ENCODE measurements around the gene LRRC4B. TPM values are rescaled to one million over a fixed set of nuclear protein-coding genes. Genes with fewer than 3 reads are reported as not detected.
A peak's percentile ranks its signal among the peaks of the same experiment; 100 is the strongest.

The LRRC4B gene
- polyA plus RNA-seq, 2 donors: 0.65 to 0.92 TPM

DNA sequence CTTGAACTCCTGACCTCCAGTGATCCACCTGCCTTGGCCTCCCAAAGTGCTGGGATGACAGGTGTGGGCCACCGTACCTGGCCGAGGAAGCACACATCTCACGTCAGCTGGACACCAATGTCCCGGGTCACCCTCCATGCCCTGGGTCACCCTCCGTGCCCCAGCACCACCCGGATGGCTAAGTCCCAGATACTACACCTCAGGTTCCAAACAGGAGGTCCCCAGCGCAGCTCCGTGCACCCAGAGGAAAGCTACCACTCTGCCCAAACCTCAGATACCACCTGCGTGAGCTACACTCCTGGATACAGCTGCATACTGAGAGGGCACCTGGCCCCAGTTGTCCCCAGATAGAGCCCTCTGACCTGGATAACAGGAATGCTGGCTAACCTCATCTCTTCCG lies 14.0 kb downstream of the LRRC4B start:
- peaks cover 2 to 4% of the 10 kb centered on the region in 2 donors for H3K4me1 ChIP-seq (ENCODE audit: control insufficient read depth in 2 of 2, insufficient read depth in 2 of 2, low read length in 1 of 2)
- H3K4me3 ChIP-seq (ENCODE audit: low read depth in 1 of 2, low read length in 2 of 2): no peak overlapping the region
- 75 to 82% methylated on average over 9 to 10 of the region's 10 CpGs for WGBS, 2 donors
- no peaks in the 10 kb centered on the region for H3K36me3 ChIP-seq (ENCODE audit: control insufficient read depth in 2 of 2, insufficient read depth in 2 of 2, low read length in 1 of 2)
- peaks cover 0 to 2% of the 10 kb centered on the region in 2 donors for H3K27me3 ChIP-seq (ENCODE audit: control insufficient read depth in 1 of 2, insufficient read depth in 2 of 2, low read length in 2 of 2)
- no peak overlapping the region for H3K27ac ChIP-seq (ENCODE audit: low read depth in 2 of 2, low read length in 1 of 2)
- no peaks in the 10 kb centered on the region for H3K9me3 ChIP-seq (ENCODE audit: control insufficient read depth in 2 of 2, insufficient read depth in 1 of 2, low read depth in 1 of 2, low read length in 1 of 2)

DNA sequence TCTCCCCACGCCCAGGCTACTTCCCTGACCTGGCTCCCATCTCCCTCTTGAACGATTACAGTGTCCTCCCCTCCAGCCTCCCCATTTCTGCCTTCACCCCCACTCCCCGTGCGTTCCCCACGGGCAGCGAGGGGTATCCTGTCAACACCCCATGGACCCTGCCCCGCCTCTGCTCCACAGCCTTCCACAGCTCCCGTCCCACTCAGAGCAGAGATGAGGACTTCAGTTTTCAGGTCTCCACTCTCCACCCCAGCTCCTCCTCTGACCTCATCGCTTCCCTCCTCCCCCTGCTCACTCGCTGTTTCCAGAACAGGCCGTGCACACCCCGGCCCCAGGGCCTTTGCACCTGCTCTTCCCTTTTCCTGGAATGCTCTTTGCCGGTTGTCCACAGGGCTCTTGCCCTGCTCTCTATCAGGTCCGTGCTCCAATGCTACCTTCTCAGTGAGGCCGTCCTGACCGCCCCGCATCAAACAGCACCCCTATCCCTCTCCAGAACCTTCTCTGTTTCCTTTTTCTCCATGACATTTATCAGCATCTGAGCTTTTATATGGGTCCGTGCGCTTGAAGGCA lies 15.0 kb downstream of the LRRC4B start:
- Histone ChIP-seq H3K27me3 (ENCODE audit: control insufficient read depth in 1 of 2, insufficient read depth in 2 of 2, low read length in 2 of 2) (peaks cover 0 to 3% of the 10 kb centered on the region in 2 donors), H3K36me3 (ENCODE audit: control insufficient read depth in 2 of 2, insufficient read depth in 2 of 2, low read length in 1 of 2) (no peaks in the 10 kb centered on the region), H3K4me3 (ENCODE audit: low read depth in 1 of 2, low read length in 2 of 2) (no peak overlapping the region), H3K4me1 (ENCODE audit: control insufficient read depth in 2 of 2, insufficient read depth in 2 of 2, low read length in 1 of 2) (peaks cover 2 to 6% of the 10 kb centered on the region in 2 donors), H3K27ac (ENCODE audit: low read depth in 2 of 2, low read length in 1 of 2) (no peak overlapping the region), H3K9me3 (ENCODE audit: control insufficient read depth in 2 of 2, insufficient read depth in 1 of 2, low read depth in 1 of 2, low read length in 1 of 2) (no peaks in the 10 kb centered on the region)
- WGBS, 2 donors: 72 to 76% methylated on average over 19 of the region's 19 CpGs

DNA sequence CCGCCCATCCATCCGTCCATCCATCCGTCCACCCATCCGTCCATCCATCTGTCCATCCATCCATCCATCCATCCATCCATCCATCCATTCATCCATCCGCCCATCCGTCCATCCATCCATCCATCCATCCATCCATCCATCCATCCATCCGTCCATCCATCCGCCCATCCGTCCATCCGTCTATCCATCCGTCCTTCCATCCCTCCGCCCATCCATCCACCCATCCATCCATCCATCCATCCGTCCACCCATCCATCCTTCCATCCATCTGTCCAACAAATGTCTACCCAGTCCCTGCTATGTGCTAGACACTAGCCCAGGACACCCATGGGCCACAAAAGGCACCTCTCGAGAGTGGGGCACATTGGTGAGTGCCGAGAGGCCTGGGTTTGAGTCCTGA lies 15.7 kb downstream of the LRRC4B start:
- Histone ChIP-seq H3K27ac (ENCODE audit: low read depth in 2 of 2, low read length in 1 of 2) (no peak overlapping the region), H3K9me3 (ENCODE audit: control insufficient read depth in 2 of 2, insufficient read depth in 1 of 2, low read depth in 1 of 2, low read length in 1 of 2) (no peaks in the 10 kb centered on the region), H3K36me3 (ENCODE audit: control insufficient read depth in 2 of 2, insufficient read depth in 2 of 2, low read length in 1 of 2) (no peaks in the 10 kb centered on the region), H3K4me1 (ENCODE audit: control insufficient read depth in 2 of 2, insufficient read depth in 2 of 2, low read length in 1 of 2) (peaks cover 2 to 6% of the 10 kb centered on the region in 2 donors), H3K27me3 (ENCODE audit: control insufficient read depth in 1 of 2, insufficient read depth in 2 of 2, low read length in 2 of 2) (peaks cover 0 to 3% of the 10 kb centered on the region in 2 donors), H3K4me3 (ENCODE audit: low read depth in 1 of 2, low read length in 2 of 2) (no peak overlapping the region)
- WGBS, 2 donors: 82 to 84% methylated on average over 15 of the region's 15 CpGs

DNA sequence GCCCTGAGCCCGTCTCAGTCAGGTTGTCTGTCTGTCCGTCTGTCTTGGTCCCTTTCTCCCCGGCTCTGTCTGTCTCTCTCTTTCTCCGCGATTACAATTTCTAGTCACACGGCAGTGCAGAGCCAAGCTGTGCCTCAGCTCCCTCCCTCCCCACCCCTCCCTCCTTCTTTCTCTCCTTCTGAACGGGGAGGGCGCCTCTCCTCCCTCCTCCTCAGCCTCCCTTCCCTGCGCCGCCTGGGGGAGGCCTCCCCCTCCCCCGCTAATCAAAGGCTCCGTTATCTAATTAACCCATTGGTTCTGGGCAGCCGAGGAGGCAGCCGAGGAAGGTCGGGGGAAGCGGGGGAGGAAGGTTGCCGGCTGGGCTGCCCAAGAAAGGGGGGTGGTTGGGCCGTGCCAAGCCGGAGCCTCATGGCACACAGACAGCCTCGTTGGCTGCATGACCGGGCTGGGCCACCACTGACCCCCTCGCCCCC lies 16.5 kb downstream of the LRRC4B start:
- Histone ChIP-seq H3K4me1 (ENCODE audit: control insufficient read depth in 2 of 2, insufficient read depth in 2 of 2, low read length in 1 of 2) (peaks cover 2 to 6% of the 10 kb centered on the region in 2 donors), H3K9me3 (ENCODE audit: control insufficient read depth in 2 of 2, insufficient read depth in 1 of 2, low read depth in 1 of 2, low read length in 1 of 2) (no peaks in the 10 kb centered on the region), H3K4me3 (ENCODE audit: low read depth in 1 of 2, low read length in 2 of 2) (peak overlapping the region in 1 of 2 donors; percentile 14), H3K27me3 (ENCODE audit: control insufficient read depth in 1 of 2, insufficient read depth in 2 of 2, low read length in 2 of 2) (peaks cover 0 to 3% of the 10 kb centered on the region in 2 donors), H3K36me3 (ENCODE audit: control insufficient read depth in 2 of 2, insufficient read depth in 2 of 2, low read length in 1 of 2) (no peaks in the 10 kb centered on the region), H3K27ac (ENCODE audit: low read depth in 2 of 2, low read length in 1 of 2) (no peak overlapping the region)
- 1 to 3% methylated on average over 21 to 22 of the region's 22 CpGs for WGBS, 2 donors

DNA sequence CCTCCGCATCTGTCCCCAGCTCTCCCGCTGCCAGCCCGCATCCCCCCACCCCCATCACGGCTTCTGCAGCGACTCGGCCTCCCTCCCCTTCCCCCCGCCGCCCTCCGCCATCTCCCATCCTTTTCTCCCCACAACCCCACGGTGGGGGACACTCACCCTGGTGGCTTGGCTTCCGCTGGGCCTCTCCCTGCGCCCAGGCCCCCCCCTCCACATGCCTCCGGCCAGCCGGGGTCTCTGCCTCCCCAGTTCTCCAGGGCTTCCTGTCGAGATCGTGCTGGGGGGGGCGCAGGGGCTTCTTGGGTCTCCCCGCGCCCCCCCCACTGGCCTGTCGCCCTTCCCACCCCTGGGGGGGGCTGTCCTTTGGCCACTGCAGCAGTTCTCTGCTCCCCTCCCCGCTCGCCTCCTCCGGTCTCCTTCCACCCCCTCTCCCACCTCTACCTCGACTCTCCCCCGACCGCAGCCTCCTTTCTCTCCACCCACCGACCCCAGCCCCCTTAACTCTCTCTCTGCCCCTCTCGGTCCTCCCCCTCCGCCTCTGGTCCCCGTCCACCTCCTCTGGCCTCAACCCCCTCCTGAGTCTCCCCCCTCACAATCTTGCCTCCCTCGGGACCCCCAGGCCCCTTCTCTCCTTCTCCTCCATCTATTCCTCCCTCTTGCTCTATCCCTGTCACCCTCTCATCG lies 17.1 kb downstream of the LRRC4B start:
- peak overlapping the region; percentile 3 to 14 for H3K4me3 ChIP-seq (ENCODE audit: low read depth in 1 of 2, low read length in 2 of 2)
- no peak overlapping the region for H3K27ac ChIP-seq (ENCODE audit: low read depth in 2 of 2, low read length in 1 of 2)
- peaks cover 2% of the 10 kb centered on the region in 2 donors for H3K4me1 ChIP-seq (ENCODE audit: control insufficient read depth in 2 of 2, insufficient read depth in 2 of 2, low read length in 1 of 2)
- no peaks in the 10 kb centered on the region for H3K36me3 ChIP-seq (ENCODE audit: control insufficient read depth in 2 of 2, insufficient read depth in 2 of 2, low read length in 1 of 2)
- WGBS, 2 donors: 8 to 11% methylated on average over 24 to 32 of the region's 32 CpGs
- peaks cover 0 to 3% of the 10 kb centered on the region in 2 donors for H3K27me3 ChIP-seq (ENCODE audit: control insufficient read depth in 1 of 2, insufficient read depth in 2 of 2, low read length in 2 of 2)
- H3K9me3 ChIP-seq (ENCODE audit: control insufficient read depth in 2 of 2, insufficient read depth in 1 of 2, low read depth in 1 of 2, low read length in 1 of 2): no peaks in the 10 kb centered on the region

DNA sequence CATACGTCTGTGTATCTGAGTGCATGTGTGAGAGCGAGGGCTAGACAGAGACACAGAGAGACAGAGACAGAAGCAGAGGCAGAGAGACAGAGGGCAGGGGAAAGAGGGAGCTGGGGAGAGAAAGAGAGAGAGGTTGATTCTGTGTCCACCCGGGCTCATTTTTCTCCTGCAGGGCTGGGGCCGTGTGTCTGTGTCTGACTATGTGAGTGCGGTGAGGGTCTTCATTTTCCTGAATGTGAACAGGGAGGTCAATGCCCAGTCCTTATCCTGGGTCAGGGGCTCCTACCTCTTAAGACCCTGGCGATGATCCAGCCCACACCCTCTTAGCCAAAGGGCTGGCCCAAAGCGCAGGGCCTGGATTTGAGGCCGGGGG lies 17.7 kb downstream of the LRRC4B start:
- H3K36me3 ChIP-seq (ENCODE audit: control insufficient read depth in 2 of 2, insufficient read depth in 2 of 2, low read length in 1 of 2): no peaks in the 10 kb centered on the region
- H3K27ac ChIP-seq (ENCODE audit: low read depth in 2 of 2, low read length in 1 of 2): no peak overlapping the region
- WGBS, 2 donors: 36 to 42% methylated on average over 8 of the region's 8 CpGs
- no peaks in the 10 kb centered on the region for H3K9me3 ChIP-seq (ENCODE audit: control insufficient read depth in 2 of 2, insufficient read depth in 1 of 2, low read depth in 1 of 2, low read length in 1 of 2)
- H3K27me3 ChIP-seq (ENCODE audit: control insufficient read depth in 1 of 2, insufficient read depth in 2 of 2, low read length in 2 of 2): peaks cover 0 to 3% of the 10 kb centered on the region in 2 donors
- peaks cover 2% of the 10 kb centered on the region in 2 donors for H3K4me1 ChIP-seq (ENCODE audit: control insufficient read depth in 2 of 2, insufficient read depth in 2 of 2, low read length in 1 of 2)
- no peak overlapping the region for H3K4me3 ChIP-seq (ENCODE audit: low read depth in 1 of 2, low read length in 2 of 2)

DNA sequence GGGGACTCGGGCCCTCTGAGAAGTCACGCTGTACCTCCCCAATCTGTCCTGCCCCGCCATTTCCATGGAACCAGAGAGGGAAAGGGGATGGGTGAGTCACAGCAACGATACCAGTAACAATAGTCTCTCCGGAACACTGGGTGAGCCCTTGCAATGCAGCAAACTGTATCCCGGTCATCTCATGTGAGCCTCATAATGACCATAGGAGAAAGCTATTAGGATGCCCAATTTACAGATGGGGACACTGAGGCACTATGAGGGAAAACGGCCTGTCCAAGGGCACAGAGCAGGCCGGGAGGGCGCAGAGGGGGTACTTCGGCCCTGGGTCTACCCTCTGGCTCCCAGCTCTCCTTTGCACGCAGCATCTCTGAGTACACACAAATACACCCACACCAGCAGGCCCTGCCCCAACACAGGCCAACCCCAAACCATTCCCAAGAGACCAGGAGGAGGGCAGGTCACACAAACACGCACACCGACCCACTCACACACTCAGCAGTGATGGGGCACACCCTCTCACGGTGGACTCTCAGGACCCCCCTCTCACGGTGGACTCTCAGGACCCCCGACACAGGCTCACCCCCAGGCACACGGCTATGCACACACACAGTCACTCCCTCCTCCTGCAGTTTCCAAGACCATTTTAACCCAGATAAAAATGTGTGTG lies 18.2 kb downstream of the LRRC4B start:
- H3K9me3 ChIP-seq (ENCODE audit: control insufficient read depth in 2 of 2, insufficient read depth in 1 of 2, low read depth in 1 of 2, low read length in 1 of 2): no peaks in the 10 kb centered on the region
- peaks cover 2% of the 10 kb centered on the region in 2 donors for H3K4me1 ChIP-seq (ENCODE audit: control insufficient read depth in 2 of 2, insufficient read depth in 2 of 2, low read length in 1 of 2)
- 59 to 63% methylated on average over 17 of the region's 17 CpGs for WGBS, 2 donors
- H3K27me3 ChIP-seq (ENCODE audit: control insufficient read depth in 1 of 2, insufficient read depth in 2 of 2, low read length in 2 of 2): peaks cover 0 to 3% of the 10 kb centered on the region in 2 donors
- H3K4me3 ChIP-seq (ENCODE audit: low read depth in 1 of 2, low read length in 2 of 2): no peak overlapping the region
- no peaks in the 10 kb centered on the region for H3K36me3 ChIP-seq (ENCODE audit: control insufficient read depth in 2 of 2, insufficient read depth in 2 of 2, low read length in 1 of 2)
- no peak overlapping the region for H3K27ac ChIP-seq (ENCODE audit: low read depth in 2 of 2, low read length in 1 of 2)

DNA sequence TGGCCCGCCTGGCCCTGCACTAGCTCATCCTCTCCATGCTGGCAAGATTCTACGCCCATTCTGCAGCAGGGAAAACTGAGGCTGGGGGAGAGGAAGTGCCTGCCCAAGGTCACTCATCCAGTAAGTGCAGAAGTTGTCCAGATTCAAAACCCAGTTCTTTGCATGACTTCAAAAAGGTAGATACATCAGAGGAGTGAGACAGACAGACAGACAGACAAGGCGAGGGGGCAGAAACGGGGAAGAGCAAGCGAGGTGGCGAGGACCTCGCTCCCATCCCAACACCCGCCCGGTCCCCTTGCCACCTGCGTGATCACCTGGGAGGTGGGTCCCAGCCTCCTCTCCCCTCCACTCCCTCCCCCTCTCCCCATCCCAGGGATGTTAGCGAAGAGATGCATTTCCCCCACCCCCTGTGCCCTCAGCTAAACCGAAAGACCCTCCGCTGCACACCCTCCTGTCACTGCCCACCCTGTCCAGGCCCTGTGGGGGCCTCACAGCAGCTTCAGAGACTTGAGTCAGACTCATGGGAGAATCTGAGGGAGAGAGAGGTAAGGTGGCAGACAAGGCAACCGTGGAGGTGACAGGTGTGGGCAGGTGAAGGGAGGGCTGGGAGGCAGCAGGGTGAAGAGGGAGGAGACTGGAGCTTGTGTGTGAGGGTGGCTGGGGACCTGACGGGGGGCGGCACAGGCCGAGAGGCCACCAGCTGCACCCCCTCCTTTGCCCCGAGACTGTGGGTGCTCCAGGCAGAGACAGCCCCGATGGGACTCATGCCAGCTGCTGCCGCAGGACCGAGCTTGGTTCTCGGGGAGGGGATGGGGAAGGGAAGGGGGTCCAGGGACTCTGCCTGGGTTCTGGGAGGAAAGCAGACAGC lies 18.9 kb downstream of the LRRC4B start:
- 69% methylated on average over 20 to 22 of the region's 22 CpGs for WGBS, 2 donors
- H3K27ac ChIP-seq (ENCODE audit: low read depth in 2 of 2, low read length in 1 of 2): no peak overlapping the region

More for the DNA sequence above, 18.9 kb downstream of the LRRC4B start:
- Histone ChIP-seq H3K4me1 (ENCODE audit: control insufficient read depth in 2 of 2, insufficient read depth in 2 of 2, low read length in 1 of 2) (peaks cover 2% of the 10 kb centered on the region in 2 donors), H3K4me3 (ENCODE audit: low read depth in 1 of 2, low read length in 2 of 2) (no peak overlapping the region), H3K9me3 (ENCODE audit: control insufficient read depth in 2 of 2, insufficient read depth in 1 of 2, low read depth in 1 of 2, low read length in 1 of 2) (no peaks in the 10 kb centered on the region), H3K36me3 (ENCODE audit: control insufficient read depth in 2 of 2, insufficient read depth in 2 of 2, low read length in 1 of 2) (no peaks in the 10 kb centered on the region), H3K27me3 (ENCODE audit: control insufficient read depth in 1 of 2, insufficient read depth in 2 of 2, low read length in 2 of 2) (peaks cover 0 to 3% of the 10 kb centered on the region in 2 donors)

All from esophagus (tissue), 2 donors.